Body of pancreas (tissue), 4 donors: ENCODE results near the gene GSE1.

Experiments
- CTCF ChIP-seq, 7 experiments: fragments of 450-650 bp in 4 of 7; fragments of 200-600 bp in 3 of 7; sonication (generic) in 3 of 7; IDR thresholded peaks; one replicate each; pipeline ENCODE4 v1.5.1; 2016 to 2019; ENCODE audit warnings: antibody characterized with exemption in 7 of 7
- POLR2A ChIP-seq, 3 donors: fragments of 450-650 bp; IDR thresholded peaks; one replicate each; pipeline ENCODE4 v1.6.1; 2016; ENCODE audit warnings: antibody characterized with exemption in 3 of 3, mild to moderate bottlenecking in 2 of 3

GRCh38 chr16:85718682-85719081 lies 105.6 kb downstream of the GSE1 start:
- peak; percentile 31 to 53 (median 44) for TF ChIP-seq CTCF (IDR thresholded peaks at IDR 0.05)
- no peak for TF ChIP-seq POLR2A (IDR thresholded peaks at IDR 0.05)
